Kidney (tissue), 14 donors: ENCODE data around the gene FFAR3. TPM values are rescaled to one million over a fixed set of nuclear protein-coding genes. Genes with fewer than 3 reads are reported as not detected.

Experiments used
- DNase-seq, 5 donors: peaks; one replicate each; pipeline ENCODE4 v3.0.0-alpha.2; 2013 to 2020
- FAIRE-seq: peaks from 2 replicates; lab custom pipeline; 2012; peaks lifted over from hg19 to GRCh38; lab: Jason Lieb, UNC
- H3K27ac ChIP-seq, 2 donors: one replicate each; pipeline ENCODE4 v1.7.0; 2013; ENCODE audit warnings: low read depth in 2 of 2, low read length in 2 of 2, inconsistent platforms in 1 of 2
- H3K27me3 ChIP-seq: one replicate; pipeline ENCODE4 v1.7.1; 2013; ENCODE audit warnings: low read length, inconsistent platforms; ENCODE audit not compliant: control insufficient read depth, insufficient read depth
- H3K36me3 ChIP-seq, 3 donors: one replicate each; pipeline versions ENCODE4 v1.7.0 to v1.7.1; 2013; ENCODE audit warnings: low read length in 3 of 3, control low read depth in 1 of 3, inconsistent platforms in 1 of 3; ENCODE audit not compliant: insufficient read depth in 3 of 3, control insufficient read depth in 2 of 3
- H3K4me1 ChIP-seq, 3 donors: one replicate each; pipeline versions ENCODE4 v1.7.0 to v1.7.1; 2013; ENCODE audit warnings: low read length in 3 of 3, inconsistent platforms in 1 of 3, low read depth in 1 of 3; ENCODE audit not compliant: control insufficient read depth in 2 of 3, insufficient read depth in 2 of 3
- H3K4me3 ChIP-seq, 3 donors: one replicate each; pipeline versions ENCODE4 v1.7.0 to v1.8.1; 2013; ENCODE audit warnings: low read length in 3 of 3, control low read depth in 1 of 3, inconsistent platforms in 1 of 3
- H3K9ac ChIP-seq, 3 donors: one replicate each; pipeline versions ENCODE4 v1.7.0 to v1.7.1; 2013; ENCODE audit warnings: low read length in 3 of 3, control low read depth in 1 of 3, inconsistent platforms in 1 of 3
- H3K9me3 ChIP-seq, 3 donors: one replicate each; pipeline versions ENCODE4 v1.7.0 to v1.7.1; 2013; ENCODE audit warnings: low read length in 3 of 3, control low read depth in 1 of 3, inconsistent platforms in 1 of 3; ENCODE audit not compliant: control insufficient read depth in 2 of 3, insufficient read depth in 1 of 3
- CTCF ChIP-seq: IDR thresholded peaks from 3 replicates; pipeline ENCODE4 v1.5.1; 2012; ENCODE audit warnings: mild to moderate bottlenecking, moderate library complexity, borderline replicate concordance; ENCODE audit not compliant: insufficient read depth; ENCODE audit errors: extremely low read depth
- intact Hi-C: fragments of 100-400 bp; cut with DNase I; formaldehyde crosslinking; loops from one replicate; pipeline ENCODE4 v1.11.1; 2022
- polyA plus RNA-seq: library from polyadenylated mRNA; stranded (reverse); fragments of 350-450 nt; fragmentation: Illumina TruSeq; extraction: RNeasy Lipid Tissue Mini Kit (QIAGEN cat#74804); gene quantifications from one replicate; pipeline ENCODE4 v1.2.3, GENCODE V29; 2014; ENCODE audit warnings: low read depth, low replicate concordance; ENCODE audit not compliant: insufficient read depth
- total RNA-seq: library from RNA; stranded (reverse); fragmentation: NEBNext Ultra II Directional; extraction: Animal tissue kit (Norgen Biotek cat#: 25700); gene quantifications from one replicate; pipeline ENCODE4 v1.2.1, GENCODE V29; 2021
- donor health status: control.
- donor health status: control.
- donor health status: control.
- donor health status: control.
- donor health status: control.
- donor health status: DM: yes; HTN: yes; CAD: no.
- donor health status: Normal renal cell carcinoma (clear cell type).

The FFAR3 gene
- total and polyA plus RNA-seq, 2 donors from 2014 or later, result not detected

DNA sequence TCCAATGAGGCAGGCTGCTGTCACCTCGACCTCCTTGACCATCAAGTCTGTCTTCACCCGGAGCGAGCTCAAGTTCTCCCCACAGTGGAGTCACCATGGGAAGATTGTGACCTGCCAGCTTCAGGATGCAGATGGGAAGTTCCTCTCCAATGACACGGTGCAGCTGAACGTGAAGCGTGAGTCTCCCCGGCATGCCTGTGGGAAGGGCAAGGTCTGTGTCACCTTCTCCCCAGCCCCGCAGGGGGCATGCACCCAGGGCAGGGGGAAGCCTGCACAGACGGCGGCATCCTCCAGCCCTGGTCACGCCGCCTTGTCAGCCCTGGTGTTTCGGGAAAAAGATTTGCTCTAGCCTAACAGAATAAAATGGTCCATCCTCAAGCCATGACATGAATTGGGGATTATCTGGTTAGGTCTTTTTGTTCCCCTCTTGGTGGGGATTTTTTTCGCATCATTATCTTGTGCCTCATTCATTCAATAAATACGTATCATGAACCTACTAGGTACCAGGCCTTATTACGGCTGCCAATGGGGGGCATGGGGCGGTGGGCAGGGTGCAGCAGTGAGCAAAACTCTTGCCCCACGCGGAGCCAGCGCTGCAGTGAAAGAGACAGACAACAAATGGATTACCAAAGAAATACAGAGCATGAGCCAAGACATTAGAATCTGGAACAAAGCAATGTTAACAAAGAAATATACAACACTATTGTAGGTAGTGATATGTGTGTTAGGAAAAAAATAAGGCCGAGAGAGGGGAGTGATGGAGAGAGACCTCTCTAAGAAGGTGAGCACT is 21.9 kb upstream of the FFAR3 start:
- no peaks in the 10 kb centered on the region for H3K9me3 ChIP-seq
- no peaks in the 10 kb centered on the region for H3K36me3 ChIP-seq
- H3K27me3 ChIP-seq, result no peaks in the 10 kb centered on the region
- no peak overlapping the region for H3K27ac ChIP-seq
- DNase-seq, result peak in 1 of 5 donors; percentile 34
- no peak overlapping the region for H3K4me3 ChIP-seq
- intact Hi-C loops, result no loop called here
- TF ChIP-seq CTCF, result no peak
- no peak overlapping the region for H3K9ac ChIP-seq
- no peaks in the 10 kb centered on the region for H3K4me1 ChIP-seq
- no peak for FAIRE-seq

- no peak for TF ChIP-seq CTCF
- Histone ChIP-seq H3K36me3 (no peaks in the 10 kb centered on the region), H3K9ac (no peak overlapping the region), H3K27me3 (no peaks in the 10 kb centered on the region), H3K4me3 (no peak overlapping the region), H3K27ac (no peak overlapping the region), H3K9me3 (no peaks in the 10 kb centered on the region), H3K4me1 (no peaks in the 10 kb centered on the region)
- FAIRE-seq, result no peak
- intact Hi-C loops, result no loop called here
- DNase-seq, result peak in 1 of 5 donors; percentile 24
These were observed 20.9 kb upstream of the FFAR3 start for GRCh38 chr19:35337097-35337983.

- intact Hi-C loops, result no loop called here
- Histone ChIP-seq H3K36me3 (no peaks in the 10 kb centered on the region), H3K27me3 (no peaks in the 10 kb centered on the region), H3K9ac (no peak overlapping the region), H3K4me1 (no peaks in the 10 kb centered on the region), H3K9me3 (no peaks in the 10 kb centered on the region), H3K27ac (no peak overlapping the region), H3K4me3 (no peak overlapping the region)
- TF ChIP-seq CTCF, result no peak
- FAIRE-seq (no peak), DNase-seq (peak in 1 of 5 donors; percentile 58)
These were observed 20.3 kb upstream of the FFAR3 start for GRCh38 chr19:35337984-35338296.
